T-helper 1 cell (primary cell): ENCODE results near the gene COX6B2.
A peak's percentile ranks its signal among the peaks of the same experiment; 100 is the strongest.
"Not testable (repeated sequence)": the region's sequence is repeated elsewhere in the genome, so short reads cannot be mapped to it uniquely, and the experiment has no call there.

Experiments used
- DNase-seq, 5 donors: peaks; one replicate each; pipeline ENCODE4 v3.0.0-alpha.2; 2012 to 2020

COX6B2 gene

DNA sequence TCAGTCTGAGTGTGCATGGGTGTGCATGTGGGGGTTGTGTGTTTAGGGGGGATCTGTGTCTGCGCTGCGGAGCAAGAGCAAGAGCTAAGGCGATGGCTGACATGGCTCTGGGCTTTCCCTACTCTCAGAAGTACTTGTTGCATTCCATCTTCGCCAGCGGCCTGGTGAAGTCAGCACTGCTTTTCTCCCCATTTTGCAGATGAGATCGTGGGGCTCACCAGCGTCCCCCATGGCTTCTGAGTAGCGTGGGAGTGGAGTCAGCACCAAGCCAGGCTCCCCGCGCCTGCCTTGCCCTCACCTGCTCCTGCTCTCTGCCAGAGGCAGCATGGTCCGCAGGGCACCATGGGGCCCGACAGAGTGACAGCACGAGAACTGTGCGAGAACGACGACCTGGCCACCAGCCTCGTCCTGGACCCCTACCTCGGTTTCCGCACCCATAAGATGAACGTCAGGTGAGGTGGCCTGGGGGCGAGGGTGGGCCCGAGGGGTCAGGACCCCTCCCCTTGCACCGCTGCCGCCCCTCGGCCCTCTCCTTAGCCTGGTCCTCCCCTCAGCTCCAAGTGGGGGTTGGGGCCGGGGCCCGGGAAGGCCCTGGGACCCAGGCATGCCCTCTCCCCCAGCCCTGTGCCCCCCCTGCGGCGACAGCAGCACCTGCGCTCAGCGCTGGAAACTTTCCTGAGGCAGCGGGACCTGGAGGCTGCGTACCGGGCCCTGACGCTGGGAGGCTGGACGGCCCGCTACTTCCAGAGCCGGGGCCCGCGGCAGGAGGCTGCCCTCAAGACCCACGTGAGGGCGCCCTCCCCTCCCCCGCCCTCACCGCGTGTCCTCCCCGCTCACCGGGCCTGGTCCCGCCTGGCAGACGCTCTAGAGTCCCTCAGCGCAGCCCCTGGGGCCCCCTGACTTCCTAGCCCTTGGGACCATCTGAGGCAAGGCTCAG is 12.7 kb downstream of the COX6B2 start:
- no peak for DNase-seq

DNA sequence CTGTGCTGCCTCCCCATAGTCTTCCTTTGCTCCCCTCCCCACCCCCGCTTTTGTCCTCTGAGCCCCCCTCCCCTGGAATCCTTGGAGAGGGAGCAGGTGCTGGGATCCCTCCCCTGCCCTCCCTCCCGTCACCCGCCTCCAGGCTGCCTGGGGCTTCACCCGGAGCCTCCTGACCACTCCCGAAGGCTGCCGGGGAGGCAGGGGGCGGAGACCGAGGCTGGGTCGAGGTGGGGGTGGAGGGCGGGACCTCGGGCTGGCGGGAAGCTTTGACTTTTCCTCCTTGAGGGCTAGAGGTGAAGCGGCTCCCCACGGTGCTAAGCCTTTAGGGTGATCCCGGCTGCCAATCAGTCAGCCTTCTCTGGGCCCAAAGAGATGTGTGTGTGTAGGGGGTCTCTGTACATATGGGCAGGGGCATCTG is 13.3 kb downstream of the COX6B2 start:
- peak in 3 of 5 donors; percentile 38 to 51 (median 42) for DNase-seq

- no peak for DNase-seq
These were observed 13.8 kb downstream of the COX6B2 start for GRCh38 chr19:55340784-55341147.

- peak in 2 of 5 donors; percentile 22 to 24 for DNase-seq
These were observed 14.4 kb downstream of the COX6B2 start for GRCh38 chr19:55339889-55340783.

GRCh38 chr19:55339105-55339888 is 15.2 kb downstream of the COX6B2 start, which contains the start of gene KMT5C:
Gene KMT5C (plus strand): TSS chr19:55339876. CDS start chr19:55341937, 2,061 bp downstream.
- DNase-seq: peak; percentile 100

DNA sequence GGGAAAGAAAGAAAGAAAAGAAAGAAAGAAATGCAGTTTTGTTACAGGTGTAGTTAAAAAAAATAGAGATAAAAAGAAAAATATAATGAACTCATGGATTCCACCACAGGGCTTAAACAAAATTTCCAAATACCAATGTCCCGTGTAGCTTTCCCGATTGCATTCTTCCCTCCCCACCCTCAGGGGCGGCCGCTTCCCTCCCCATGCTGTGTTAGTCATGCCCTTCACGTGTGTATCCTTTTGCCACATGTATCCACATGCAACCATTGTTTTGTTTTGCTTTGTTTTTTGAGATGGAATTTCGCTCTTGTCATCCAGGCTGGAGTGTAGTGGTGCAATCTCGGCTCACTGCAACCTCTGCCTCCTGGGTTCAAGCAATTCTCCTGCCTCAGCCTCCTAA is 18.4 kb downstream of the COX6B2 start:
- no peak for DNase-seq

DNA sequence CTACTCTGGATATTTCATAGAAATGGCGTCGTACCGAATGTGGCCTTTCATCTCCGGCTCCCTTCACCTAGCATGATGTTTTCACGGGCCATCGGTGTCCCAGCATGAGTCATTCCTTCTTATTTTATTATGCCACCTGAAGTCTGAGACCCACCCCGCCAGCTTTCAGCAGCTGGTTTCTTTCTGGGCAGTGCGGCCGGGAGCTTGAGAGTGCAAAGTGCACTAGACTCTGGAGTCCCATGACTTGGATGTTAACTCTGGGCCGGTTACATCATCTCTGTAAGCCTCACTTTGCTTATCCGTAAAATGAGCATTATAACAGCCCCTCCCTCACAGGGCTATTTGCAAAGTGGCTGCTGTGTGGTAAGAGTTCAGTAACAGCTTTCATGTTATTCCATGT is 20.6 kb downstream of the COX6B2 start:
- DNase-seq: no peak

DNA sequence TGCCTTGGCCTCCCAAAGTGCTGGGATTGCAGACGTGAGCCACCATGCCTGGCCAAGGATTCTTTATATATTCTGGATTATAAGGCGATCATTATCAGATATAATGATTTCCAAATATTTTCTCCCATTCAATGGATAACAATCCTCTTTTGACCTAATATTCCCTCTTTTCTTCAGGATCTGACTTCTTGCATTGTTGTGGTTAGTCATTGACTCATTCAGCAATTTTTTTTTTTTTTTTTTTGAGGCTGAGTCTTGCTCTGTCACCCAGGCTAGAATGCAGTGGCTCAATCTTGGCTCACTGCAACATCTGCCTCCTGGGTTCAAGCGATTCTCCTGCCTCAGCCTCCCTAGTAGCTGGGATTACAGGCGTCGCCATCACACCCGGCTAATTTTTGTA is 24.7 kb downstream of the COX6B2 start:
- not testable (repeated sequence) for DNase-seq

DNA sequence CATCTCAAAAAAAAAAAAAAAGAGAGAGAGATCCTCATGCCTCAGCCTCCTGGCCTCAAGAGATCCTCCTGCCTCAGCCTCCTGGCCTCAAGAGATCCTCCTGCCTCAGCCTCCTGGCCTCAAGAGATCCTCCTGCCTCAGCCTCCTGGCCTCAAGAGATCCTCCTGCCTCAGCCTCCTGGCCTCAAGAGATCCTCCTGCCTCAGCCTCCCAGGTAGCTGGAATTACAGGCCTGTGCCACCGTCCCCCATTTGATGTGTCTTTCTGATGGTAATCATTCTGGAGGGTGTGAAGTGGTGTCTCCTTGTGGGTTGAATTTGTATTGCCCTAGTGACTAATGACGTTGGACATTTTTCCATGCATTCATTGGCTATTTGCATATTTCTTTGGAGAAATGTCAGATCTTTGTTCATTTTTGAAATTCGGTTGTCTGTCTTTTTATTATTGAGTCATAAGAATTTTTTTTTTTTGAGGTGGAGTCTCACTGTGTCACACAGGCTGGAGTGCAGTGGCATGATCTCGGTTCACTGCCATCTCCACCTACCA is 25.7 kb downstream of the COX6B2 start:
- DNase-seq: not testable (repeated sequence)

DNA sequence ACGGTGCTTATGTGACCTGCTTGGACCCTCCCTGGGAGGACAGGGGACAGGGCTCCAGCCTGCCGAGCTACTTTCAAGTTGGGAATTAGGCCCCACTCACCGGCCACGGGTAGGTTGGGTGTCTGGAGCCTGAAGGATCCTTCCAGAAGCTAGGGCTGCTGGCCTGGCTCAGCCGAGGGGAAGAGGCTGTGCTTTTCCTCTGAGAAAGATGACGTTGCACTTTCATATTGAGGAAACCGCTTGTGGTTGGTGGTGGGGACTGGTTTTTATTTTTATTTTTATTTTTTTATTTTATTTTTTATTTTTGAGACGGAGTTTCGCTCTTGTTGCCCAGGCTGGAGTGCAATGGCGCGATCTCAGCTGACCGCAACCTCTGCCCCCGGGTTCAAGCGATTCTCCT is 29.3 kb downstream of the COX6B2 start, which contains the start of gene TMEM150B:
Gene TMEM150B (minus strand): TSS at position 170 of the 400 bp plus-strand sequence. CDS start 4,305 bp downstream, outside the sequence.
- no peak for DNase-seq

DNA sequence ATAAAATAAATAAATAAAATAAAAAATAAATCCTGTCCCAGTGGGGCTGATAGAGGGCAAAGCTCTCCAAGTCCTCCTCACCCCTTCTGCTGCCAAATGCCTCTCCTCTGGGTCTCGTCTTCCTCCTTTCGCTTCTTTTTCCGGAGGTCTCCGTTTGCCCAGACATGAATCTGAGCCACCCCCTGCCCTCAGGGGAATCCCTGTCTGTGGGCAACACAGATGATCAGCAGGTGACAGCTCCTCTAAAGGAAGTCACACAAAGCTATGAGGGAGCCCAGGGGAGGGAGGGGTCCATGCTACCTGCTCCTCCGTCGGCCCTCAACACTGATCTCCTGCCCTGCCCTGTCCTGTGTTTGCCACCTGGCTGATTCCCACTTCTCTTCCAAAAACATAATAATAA is 29.9 kb downstream of the COX6B2 start:
- DNase-seq: no peak

DNA sequence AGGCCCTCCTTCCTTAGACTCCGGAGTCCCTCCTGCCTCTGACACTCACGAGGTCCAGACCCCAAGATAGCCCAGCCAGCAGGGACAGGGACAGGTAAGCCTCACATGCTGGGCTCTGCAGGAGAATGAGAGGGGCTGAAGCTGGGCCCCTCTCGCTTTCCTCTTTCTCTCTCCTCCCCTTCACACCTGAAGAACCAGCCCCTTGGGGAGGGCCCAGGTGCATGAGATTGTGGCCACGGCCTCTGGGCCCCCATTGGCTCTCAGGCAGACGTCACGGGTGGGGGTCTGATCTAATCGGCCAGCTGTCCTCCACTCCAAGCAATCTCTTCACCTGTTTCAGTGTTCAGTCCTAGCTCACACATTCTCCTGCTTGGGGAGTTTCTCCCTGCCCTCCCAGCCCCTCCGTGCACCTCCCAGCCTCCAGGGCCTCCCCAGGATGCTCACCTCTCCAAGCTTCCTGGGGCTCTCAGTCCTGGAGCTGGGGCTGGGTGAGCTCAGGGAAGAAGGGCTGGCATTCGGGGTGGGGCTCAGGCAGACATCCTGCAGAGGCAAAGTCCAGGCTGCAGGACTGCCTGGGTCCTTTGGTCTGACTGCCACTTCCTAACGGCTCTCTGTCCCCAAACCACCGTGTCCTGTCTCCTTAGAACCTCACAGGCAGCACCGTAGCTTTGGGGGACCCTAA is 32.2 kb downstream of the COX6B2 start:
- DNase-seq: no peak

DNA sequence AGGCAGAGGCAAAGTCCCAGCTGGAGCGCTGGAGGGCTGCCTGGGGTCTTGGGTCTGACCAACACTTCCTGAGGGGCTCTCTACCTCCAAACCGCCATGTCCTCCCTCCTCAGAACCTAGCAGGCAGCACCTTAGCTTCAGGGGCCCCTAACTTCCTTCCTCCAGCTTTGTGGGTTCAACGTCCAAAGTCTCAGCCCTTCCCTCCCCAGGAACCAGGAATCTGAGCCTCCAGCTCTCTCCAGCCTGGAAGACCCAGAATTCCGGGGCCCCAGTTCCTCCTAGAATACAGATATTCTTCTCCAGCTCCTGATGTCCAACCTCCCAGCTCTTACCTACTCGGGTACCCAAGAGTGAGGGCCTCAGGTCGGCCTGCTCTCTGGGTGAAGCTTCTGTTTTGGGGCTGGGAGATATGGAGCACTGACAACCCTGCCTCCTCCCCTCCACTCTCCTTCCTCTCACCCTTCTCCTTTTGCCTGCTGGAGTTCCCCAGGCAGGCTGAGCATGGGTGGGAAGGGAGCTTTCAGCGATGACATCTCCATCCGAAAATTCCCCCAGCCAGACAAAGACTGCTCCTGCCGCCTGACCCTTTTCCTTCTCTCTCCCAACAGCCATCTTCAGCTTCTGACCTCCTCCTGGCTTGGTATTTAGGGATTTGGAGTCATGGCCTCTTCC is 32.9 kb downstream of the COX6B2 start:
- DNase-seq: no peak

DNA sequence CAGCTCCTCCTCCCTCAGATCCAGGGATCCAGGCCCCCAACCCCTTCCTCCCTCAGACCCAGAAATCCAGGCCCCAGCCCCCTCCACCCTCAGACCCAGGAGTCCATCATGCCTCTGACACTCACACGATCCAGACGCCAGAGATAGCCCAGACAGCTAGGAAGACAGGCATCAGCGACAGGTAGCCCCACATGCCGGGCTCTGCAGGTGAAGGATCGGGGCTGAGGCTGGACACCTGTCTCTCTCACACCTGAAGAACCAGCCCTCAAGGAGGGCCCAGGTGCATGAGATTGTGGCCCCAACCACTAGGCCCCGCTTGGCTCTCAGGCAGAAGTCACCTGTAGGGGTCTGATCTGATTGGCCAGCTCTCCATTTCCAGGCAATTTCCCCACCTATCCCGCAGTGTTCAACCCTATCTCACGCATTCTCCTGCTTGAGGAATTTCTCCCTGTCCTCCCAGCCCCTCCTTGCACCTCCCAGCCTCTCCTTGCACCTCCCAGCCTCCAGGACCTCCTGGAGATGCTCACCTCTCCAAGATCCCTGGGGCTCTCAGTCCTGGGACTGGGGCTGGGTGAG is 33.6 kb downstream of the COX6B2 start:
- DNase-seq: no peak

- DNase-seq: no peak
These were observed 34.7 kb downstream of the COX6B2 start for GRCh38 chr19:55319785-55320184.

DNA sequence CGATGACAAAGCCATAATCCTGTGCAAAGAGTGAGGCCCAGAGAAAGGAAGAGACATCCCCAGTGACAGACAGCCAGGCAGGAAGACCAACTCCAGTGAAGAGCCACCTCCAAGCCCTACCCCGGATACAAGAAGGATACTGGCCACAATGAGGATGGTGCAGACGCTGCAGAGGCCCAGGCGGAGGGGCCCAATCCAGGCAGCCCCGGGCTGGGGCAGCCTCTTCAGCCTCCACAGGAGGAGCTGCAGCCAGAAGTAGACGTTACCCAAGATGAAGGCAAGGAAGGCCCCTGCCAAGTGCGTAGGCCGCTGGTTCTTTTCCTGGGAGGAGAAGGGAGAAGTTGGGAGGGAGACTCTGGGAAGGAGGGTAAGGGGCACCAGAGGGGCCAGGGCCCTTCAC is 37.9 kb downstream of the COX6B2 start:
- DNase-seq: no peak

DNA sequence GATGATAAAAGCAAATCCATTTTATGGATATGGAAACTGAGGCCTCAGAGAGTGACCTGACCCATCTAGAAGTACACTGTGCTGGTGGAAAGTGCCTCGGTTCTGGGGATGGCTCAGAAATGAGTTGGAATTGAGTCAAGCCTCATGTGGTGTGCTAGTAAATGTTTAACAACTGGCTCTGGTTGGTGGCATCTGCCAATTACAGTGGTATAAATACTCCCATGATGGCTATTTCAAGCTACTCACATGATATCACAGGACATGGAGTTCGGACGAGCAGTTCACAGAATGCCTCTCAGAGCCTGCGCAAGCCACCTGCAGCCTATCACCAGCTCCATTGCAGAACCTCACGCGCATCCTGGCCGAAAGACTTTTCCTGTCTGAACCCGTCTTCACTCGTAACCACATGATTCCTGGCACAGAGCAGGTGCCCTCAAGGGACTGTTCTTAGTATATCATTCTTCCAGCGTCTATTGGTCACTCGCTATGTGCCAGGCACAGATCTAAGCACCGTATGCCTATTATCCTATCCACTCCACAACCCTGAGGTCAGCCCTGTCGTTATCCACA is 38.5 kb downstream of the COX6B2 start:
- DNase-seq: no peak

DNA sequence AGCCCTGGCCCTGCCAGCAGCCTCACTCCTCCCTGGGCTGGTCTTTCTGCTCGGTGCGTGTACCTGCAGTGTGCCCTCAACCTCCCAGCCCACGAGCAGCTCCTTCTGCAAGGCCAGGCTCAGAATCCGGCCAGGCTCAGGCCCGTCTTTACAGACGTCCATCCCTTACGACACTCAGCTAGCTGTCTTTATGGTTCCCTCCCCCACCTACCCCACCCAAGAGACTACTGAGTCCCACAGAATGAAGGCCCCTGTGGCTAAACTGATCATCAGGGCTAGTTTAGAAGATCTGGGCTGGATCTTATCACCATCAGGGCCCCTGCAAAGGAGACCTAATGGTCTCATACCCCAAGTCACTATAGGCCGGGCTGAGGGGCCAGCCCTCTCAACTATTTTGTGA is 40.1 kb downstream of the COX6B2 start:
- no peak for DNase-seq

DNA sequence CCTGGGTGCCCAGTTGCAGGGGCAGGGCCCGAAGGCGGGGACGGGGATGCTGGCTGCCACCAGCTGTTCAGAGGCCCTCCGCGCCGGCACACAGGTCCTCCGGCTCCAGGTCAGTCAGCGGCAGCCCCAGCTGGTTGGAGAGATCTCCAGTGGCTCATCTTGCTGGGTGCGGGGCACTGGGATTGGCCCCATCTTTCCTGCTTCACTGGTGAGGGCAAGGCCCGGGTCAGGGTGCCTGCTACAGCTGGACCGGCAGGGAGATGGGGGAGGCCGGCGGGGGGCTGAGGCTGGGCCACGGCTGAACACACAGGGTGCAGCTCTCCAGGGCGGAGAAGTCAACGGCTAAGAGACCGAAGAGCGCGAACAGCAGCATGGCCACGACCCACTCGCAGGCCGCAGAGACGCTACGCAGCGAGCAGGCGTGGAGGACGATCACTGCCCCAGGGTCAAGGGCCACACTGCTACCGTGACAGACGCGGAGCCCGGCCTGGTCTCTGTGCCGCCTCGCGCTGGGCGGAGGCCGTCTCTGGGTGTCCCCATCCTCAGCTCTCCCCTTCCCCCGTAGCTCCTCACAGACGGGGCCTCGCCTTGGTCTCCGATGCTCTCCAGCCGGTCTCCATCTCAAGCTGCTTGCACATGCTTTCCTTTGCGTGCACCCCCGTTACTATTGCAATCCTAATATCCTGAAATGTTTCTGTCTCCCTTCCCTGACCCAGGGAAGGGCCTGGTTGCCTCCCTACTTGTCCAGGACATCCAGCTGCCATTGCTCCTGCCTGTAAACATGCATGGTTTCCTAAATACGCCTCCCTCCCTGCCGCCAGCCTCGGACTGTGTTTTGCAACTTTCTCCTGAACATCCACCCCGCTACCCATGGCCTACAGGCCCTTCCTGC is 41.7 kb downstream of the COX6B2 start:
- DNase-seq: no peak
